ENCODE results near the gene OSBPL6.
A peak's percentile ranks its signal among the peaks of the same experiment; 100 is the strongest.
"Not testable (repeated sequence)": the region's sequence is repeated elsewhere in the genome, so short reads cannot be mapped to it uniquely, and the experiment has no call there.

Gene OSBPL6

DNA sequence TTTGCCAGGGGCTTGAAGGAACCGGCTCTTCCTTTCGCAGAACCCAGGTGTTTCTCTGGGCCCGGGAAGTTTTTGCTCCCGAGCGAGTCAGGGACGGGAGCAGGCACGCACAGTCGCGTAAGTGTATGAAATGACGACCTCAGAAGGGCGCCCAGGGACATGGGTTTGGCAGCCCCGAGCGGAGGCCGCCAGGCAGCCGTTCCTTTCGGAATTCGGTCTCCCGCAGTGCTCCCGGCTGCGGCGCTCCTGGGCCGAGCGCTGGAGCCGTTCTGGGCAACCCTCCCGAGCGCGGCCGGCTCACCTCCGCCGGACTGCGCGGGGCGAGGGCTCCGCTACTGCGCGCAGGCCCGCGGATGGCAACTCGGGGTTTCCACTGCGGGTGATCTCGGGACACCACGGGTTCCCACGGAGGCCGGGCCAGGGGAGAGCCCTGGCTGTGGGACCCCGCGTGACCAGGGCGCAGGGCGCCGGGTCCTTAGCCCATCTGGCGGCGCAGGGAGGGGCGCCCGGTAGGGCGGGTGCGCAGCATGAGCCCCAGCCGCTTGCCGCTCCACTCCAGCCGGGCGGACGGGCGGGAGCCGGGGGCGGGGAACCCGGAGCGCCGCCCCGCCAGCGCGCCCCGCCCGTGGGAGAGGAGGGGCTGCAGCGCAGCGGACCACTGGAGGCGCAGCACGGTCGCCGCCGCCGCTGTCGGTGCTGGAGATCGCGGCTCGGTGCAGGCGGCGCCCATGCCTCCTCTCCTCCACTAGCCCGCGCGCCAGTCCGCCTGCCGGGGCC is at the start of gene OSBPL6:
Gene OSBPL6 (plus strand): TSS at position 690 of the 777 bp plus-strand sequence. CDS start 111,673 bp downstream, outside the sequence.
- peak; percentile 20 to 53 for DNase-seq (ENCODE audit: low read depth in 2 of 2)

DNA sequence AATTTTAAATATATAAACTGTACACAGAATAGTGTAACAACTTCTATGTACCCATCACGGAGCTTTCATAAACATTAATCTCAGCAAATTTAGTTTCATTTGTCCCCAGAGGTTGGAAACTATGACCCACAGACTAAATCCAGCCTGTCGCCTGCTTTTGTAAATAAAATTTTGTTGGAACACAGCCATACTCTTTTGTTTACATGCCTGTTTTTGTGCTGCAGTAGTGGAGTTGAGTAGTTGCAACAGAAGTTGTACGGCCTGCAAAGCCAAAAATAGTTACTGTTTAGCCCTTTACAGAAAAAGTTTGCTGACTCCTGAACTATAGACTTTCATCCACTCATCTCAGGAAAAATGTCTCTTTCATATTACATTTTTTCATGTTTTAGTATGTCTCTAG is 42.3 kb upstream of the OSBPL6 start:
- no peak for DNase-seq (ENCODE audit: low read depth in 2 of 2)

DNA sequence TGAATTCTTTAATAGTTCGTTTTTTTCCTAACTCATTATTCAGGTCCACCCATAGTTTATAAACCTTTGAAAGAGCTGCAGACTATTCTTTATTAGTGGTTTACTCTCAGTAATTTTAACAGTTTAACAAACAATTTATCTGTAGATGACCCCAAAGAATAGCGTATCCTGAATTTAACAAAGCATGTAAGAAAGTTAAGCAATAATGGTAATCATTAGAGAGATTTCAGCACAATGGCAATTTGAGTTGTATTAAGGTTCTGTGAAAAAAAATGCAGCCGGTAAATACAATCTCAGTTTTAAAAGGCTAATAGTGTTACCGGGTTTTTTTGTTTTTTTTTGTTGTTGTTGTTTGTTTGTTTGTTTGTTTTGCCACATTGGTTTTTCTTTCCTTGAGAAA is 41.8 kb upstream of the OSBPL6 start:
- DNase-seq (ENCODE audit: low read depth in 2 of 2), result no peak

DNA sequence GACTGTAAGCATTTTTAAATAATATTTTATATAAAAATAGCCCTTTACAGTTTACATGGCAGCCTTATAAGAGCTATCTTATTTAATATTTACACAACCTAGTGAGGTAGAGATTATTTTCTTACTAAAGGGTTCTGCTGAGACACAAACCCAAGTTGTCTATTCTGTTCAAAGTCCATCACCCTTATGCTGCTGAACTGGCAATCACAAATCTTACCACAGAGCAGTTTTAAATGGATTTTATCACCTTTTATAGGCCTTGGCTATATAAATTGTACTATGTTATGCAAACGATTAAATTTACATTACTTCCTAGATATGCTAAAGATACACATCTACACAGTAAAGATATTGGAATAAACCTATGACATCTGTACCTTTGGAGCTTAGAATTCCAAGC is 41.3 kb upstream of the OSBPL6 start:
- no peak for DNase-seq (ENCODE audit: low read depth in 2 of 2)

DNA sequence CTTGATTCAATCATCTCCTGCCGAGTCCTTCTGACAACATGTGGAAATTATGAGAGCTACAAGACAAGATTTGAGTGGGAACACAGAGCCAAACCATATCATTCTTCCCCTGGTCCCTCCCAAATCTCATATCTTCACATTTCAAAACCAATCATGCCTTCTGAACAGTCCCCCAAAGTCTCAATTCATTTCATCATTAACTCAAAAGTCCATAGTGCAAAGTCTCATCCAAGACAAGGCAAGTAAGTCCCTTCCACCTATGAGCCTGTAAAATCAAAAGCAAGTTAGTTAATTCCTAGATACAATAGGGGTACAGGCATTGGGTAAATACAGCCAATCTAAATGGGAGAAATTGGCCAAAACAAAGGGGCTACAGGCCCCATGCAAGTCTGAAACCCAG is 40.4 kb upstream of the OSBPL6 start:
- not testable (repeated sequence) for DNase-seq (ENCODE audit: low read depth in 2 of 2)

DNA sequence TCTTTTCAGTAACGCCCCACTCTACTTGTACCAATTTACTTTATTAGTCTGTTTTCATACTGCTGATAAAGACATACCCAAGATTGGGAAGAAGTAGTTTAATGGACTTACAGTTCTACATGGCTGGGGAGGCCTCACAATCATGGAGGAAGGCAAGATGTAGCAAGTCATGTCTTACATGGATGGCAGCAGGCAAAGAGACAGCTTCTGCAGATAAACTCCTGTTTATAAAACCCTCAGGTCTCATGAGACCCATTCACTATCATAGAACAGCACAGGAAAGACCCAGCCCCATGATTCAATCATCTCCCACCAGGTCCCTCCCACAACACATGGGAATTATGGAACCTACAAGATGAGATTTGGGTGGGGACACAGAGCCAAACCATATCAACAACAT is 38.8 kb upstream of the OSBPL6 start:
- DNase-seq (ENCODE audit: low read depth in 2 of 2), result no peak

DNA sequence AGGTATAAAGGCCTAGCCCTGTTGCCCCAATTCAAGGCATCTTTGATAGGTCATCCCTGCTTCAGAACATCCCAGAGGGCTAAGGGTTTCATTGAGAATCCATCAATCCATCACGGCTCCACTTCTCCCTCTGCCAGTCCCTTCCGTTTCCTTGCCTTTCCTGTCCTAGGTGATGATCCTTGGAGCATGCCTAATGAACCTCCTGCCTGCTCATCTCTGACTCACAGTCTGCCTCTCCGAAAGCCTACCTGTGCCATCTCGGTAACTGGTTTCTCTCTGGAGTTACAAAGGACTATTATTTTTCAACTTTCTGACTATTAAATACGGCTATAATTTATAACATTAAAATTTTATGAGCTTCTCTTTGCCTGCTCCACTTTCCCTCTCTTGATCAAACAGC is 36.7 kb upstream of the OSBPL6 start:
- no peak for DNase-seq (ENCODE audit: low read depth in 2 of 2)

DNA sequence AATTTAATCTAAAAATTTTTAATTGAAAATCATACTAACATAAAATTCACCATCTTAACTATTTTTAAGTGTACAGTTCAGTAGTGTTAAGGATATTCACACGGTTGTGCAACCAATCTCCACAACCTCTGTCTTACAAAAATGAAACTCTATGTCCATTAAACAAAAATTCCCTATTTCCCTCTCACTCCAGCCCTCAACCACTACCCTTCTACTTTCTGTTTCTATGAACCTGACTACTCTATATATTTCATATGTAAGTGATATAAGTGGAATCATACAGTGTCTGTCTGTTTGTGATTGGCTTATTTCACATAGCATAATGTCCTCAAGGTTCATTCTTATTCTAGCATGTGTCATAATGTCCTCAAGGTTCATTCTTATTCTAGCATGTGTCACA is 34.3 kb upstream of the OSBPL6 start:
- DNase-seq (ENCODE audit: low read depth in 2 of 2), result no peak

DNA sequence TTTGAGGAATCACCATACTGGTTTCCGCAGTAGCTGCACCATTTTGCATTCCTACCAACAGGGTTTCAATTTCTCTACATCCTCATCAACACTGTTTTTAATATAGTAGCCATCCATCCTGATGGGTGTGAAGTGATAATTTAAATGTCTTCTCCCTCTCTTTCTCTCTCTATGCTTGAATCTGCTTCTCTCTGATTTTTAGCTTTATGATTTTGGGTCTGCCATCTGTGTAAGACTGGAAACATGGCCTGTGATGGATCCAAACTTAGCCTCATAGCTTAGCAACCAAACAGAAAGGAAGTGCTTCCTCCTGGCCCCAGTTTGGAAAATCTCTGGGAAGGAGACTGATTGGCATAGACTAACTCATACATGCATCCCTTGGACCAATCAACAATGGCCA is 33.7 kb upstream of the OSBPL6 start:
- DNase-seq (ENCODE audit: low read depth in 2 of 2), result no peak

DNA sequence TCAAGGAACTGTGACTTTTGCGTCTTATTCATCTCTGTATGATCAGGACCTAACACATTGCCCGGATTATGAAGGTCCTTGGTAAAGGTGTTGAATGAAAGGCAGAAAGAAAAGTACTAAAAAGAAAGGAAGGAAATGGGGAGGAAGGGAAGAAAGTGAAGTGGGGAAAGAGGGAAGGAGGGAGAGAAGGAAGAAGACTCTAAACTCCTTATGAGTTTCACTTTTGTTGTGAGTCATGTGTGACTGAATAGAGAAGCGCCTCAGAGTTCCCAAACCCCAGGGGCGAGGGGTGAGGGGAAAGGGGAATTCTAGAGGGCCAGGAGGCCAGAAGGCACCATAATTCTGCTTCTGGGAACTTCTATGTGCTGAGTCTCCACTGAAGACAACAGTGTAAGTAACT is 30.9 kb upstream of the OSBPL6 start:
- no peak for DNase-seq (ENCODE audit: low read depth in 2 of 2)

DNA sequence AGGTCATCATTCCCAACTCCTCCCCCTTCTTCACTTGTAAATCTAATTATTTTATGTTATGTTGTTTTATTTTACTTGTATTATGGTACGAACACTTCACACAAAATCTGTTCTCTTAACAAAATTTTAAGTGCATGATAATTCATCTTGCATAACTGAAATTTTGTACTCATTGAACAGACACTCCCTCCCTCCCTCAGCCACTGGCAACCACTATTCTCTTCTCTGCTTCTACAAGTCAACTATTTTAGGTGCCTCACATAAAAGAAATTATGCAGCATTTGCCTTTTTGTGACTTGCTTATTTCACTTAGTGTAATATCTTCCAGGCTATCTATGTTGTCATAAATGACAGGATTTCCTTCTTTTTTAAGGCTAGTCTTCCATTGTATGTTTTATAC is 30.4 kb upstream of the OSBPL6 start:
- DNase-seq (ENCODE audit: low read depth in 2 of 2), result no peak

DNA sequence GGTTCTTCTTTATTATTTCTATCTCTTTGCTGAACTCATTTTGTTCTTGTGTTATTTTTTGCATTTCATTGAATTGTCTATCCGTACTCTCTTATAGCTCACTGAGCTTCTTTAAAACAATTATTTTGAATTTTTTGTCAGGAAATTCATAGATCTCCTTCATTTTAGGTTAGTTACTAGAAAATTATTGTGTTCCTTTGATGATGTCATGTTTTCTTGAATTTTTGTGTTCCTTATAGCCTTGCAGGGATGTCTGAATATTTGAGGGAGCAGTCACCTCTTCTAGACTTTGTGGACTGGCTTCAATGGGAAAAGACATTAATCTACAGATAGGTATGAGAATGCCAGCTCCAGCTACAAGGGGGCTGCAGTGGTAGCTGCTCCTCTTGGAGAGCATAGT is 20.7 kb upstream of the OSBPL6 start:
- DNase-seq (ENCODE audit: low read depth in 2 of 2), result no peak

DNA sequence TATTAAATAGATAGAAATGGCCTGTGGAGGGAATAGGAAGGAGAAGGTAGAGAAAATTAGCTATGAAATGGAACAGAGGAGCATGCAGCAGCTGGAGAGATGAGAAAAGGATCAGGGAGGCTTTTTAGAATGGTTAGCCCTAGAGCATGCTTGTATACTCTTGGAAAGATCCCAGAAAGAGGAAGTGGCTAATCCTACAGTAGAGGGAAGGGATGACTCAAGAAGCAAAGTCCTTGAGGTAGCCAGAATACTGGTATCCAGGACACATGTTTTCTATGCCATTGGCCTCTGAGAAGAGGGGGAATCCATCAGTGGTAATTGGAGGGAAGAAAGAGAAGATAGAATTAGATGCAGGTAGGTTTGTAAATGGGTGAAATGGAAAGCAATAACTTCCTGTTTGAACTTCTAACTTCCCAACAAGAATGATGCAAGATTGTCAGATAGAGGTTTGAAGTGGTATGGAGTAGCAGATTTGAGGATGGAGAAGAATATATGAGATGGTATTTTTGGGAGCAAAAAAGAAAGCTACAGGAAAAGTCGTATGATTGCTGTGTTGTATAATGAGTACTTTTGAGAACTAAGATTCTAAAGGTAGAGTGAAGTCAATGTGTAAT is 17.1 kb upstream of the OSBPL6 start:
- DNase-seq (ENCODE audit: low read depth in 2 of 2), result no peak

DNA sequence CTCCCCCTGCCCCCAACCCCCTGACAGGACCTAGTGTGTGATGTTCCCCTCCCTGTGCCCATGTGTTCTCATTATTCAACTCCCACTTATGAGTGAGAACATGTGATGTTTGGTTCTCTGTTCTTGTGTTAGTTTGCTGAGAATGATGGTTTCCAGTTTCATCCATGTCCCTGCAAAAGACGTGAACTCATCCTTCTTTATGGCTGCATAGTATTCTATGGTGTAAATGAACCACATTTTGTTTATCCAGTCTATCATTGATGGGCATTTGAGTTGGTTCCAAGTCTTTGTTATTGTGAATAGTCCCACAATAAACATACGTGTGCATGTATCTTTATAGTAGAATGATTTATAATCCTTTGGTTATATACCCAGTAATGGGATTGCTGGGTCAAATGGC is 13.7 kb upstream of the OSBPL6 start:
- DNase-seq (ENCODE audit: low read depth in 2 of 2), result not testable (repeated sequence)

DNA sequence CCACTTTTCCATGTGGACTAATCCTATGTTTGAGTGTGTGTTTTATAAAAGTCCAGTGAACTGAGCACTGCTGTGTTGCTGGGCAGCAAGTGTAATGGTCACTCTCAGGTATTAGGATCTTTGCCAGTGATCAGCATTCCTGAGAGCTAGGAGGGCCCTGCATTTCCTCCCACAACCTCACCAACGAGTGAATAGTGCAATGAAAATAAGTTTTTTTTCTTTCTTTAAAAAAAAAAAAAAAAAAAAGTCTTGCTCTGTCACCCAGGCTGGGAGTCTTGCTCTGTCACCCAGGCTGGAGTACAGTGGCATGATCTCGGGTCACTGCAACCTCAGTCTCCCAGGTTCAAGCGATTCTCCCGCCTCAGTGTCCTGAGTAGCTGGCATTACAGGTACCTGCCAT is 6.5 kb upstream of the OSBPL6 start:
- no peak for DNase-seq (ENCODE audit: low read depth in 2 of 2)

DNA sequence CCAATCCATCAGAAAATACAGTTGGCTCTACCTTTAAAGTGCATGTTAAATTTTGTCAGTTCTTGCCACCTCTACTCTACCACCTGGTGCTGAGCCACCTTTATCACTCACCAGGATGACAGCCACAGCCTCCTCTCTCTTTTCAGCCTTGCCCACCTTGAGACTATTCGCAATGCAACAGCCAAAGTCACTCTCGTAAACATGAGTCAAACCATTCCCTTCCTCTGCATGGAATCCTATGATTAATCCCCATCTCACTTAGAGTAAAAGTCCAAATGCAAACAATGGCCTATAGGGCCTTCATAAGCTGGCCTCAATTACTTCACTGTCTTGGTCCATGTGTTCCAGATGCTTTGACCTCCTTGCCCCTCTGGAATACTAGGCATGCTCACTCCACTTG is 5.8 kb upstream of the OSBPL6 start:
- no peak for DNase-seq (ENCODE audit: low read depth in 2 of 2)

DNA sequence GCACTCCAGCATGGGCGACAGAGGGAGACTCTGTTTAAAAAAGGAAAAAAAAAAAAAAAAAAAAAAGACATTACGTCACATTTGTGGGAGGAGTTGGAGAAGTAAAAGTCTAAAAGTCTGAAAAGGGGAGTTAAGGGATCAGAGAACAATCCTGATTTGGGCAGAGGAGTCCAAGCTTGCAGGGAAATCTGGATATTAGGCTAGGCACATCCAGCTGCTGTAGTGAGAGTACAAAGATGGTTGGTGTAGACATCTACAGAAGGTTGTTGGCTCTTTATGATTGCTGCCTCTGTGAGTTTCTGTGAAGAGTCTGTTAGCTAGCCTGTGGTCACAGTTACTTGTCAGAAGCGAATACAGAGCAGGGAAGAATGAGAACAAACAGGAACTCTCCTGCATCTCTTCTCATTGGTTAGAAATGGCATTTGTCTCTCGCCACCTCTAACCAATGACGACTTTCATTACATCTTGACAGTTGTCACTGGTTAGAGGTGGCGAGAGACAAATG is 3.3 kb upstream of the OSBPL6 start:
- no peak for DNase-seq (ENCODE audit: low read depth in 2 of 2)

DNA sequence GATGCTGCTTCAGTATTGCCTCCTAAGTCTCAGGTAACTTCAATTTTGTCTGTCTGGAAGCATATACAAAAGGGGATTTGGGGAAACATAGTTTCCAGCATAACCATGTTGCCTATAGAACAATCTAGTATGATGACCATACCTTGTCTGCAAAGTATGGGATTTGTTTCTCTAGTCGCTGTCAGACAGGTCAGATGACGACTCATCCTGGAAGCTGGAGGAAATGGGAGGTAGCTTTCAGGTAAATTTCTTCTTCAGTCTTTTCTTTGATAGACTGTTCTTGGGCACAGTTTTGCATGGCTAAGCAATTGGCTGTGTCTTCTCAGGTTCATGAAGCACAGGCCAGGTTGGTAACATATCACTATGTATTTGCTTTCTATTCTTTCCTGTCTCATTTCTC is 2.8 kb upstream of the OSBPL6 start:
- DNase-seq (ENCODE audit: low read depth in 2 of 2), result no peak

DNA sequence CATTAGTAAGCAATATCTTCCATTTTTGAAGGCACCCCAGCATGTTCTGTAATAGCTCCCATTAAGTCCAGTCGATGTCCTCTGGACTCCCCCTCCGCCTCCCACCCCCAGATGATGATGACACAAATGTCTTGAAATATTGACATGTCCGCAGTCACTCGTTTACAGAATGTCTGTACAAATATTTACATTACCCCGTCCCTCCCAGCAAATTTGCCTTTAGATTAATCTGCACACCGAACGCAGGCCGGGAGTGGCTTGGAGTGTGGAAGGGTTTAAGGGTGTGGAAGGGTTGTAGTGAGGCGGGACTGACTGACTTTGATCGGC is 853 bp upstream of the OSBPL6 start:
- no peak for DNase-seq (ENCODE audit: low read depth in 2 of 2)

DNA sequence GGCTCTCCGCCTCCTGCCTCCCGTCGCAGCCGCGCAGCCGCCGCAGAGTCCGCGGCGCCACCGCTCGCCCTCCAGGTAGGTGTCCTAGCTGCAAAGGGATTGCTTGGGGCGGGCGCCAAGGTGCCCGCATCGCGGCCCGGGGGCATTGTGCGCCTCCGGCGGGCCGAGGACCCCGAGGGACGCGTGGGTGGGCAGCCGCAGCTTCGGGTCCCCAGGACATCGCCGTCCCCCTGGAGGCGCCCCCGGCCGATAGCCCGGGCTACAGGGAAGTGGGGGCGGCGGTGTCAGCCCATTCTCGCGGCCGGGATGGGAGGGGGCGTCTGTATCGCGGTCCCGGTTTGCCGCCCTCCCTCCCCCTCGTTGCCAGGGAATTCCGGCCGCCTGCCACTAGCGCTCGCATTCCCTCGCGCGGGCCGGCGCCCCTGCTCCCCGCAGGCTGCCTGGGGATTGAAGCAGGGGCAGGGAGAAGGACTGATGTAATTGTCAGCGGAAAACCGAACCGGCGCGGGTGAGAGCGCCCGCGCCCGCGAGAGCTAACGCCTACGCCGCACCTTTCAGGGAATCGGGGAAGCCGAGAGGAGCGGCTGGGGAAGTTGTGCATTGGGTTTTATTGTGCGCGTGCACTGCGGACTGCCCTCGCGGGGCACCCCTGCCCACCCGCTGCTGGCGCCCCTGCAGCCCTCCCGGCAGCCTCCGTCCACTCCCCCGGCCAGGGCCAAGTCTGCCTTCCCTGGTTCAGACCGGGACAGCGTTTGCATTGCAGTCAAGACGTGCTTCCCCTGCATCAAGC is 483 bp downstream of the OSBPL6 start:
- DNase-seq (ENCODE audit: low read depth in 2 of 2), result peak in 1 of 2 donors; percentile 1

DNA sequence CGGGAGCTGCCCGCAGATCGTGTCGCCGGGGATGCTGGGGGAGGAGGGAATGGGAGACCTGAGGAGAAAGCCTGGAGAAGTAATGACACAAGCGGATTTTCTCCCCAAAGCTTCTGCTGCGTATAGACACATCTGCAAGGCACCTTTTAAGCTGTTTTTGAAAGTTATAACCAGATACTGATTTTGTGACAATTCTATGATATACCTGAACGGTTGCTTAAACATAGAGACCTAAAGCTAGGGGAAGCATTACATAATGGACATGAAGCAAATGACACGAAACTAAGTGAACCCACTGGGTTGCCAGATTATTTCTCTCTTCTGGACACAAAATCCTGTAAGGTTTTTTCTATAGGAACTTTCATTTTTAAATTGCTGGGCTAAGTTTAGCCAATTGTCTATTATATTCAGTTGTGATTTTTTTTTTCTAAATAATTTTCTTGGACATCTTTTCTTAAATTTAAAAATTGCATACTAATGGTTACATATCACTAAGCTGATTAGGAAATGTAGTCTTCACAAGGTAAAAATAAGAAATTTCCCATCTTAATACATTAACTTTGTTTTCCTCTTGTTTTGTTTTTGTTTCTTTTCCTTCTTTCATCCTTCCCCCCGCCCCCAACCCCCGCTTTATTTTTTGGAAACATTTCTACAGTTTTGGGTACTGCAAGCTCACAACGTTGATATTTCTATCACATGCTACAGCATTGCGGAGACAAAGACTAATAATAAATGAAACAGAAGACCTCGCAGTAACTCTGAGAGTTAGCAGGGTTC is 1.3 kb downstream of the OSBPL6 start:
- no peak for DNase-seq (ENCODE audit: low read depth in 2 of 2)

DNA sequence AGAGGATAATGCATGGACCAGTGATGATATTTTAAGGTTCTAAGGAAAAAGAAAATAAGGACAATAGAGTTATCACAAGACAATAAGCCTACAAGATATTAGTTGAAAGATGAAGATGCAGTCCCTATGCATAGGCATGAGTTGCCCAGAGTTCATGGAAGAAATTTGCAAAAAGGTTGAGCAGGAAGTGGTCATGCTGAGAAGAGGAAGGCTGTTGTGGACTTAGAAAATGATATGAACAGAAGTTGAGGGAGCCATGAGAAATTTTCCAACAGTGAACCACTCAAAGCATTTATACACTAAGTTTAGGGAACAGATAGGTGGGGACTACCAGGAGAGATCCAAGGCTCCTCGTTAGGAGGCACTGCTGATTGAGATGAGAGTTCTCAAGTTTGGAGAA is 3.5 kb downstream of the OSBPL6 start:
- DNase-seq (ENCODE audit: low read depth in 2 of 2), result no peak

All from stimulated activated CD4-positive, alpha-beta T cell treated with anti-CD3 and anti-CD28 coated beads, Interleukin-1b, Interleukin-23, amount 100 ng/mL, for 4 hours (primary cell).